Stimulated activated CD4-positive, alpha-beta T cell treated with anti-CD3 and anti-CD28 coated beads, Interleukin-2, amount 100 ng/mL, for 24 hours (primary cell): Measurements from ENCODE around the gene C14orf119.

ENCODE experiments used
- DNase-seq, 2 donors: peaks; one replicate each; pipeline ENCODE4 v3.0.0-alpha.2; 2020

C14orf119 gene

GRCh38 chr14:23128969-23129758, 33.9 kb downstream of the C14orf119 start:
- DNase-seq = no peak

- no peak for DNase-seq
Measured at GRCh38 chr14:23129759-23130316, 34.5 kb downstream of the C14orf119 start.

- no peak for DNase-seq
Measured at GRCh38 chr14:23130871-23131270, 35.6 kb downstream of the C14orf119 start.

DNA sequence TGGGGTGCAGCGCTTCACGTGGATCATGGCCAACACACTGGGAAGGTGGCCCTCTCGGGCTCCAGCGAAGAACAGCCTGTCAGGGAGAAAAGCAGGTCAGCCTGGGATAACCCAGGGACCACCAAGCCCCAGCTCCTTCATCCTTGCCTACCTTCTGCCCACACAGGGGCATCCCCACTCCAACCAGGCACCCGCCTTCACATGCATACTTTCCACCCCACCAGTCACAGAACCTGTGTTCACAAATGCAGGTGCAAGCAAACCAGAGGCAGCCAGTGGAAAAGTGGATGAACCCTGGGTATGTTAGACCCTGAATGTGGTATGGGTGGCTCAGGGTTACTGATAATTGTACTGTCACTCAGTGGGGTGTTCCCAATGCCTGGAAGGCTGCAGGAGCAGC, 36.2 kb downstream of the C14orf119 start:
- DNase-seq = no peak

- no peak for DNase-seq
Measured at GRCh38 chr14:23132970-23133369, 37.7 kb downstream of the C14orf119 start.

DNA sequence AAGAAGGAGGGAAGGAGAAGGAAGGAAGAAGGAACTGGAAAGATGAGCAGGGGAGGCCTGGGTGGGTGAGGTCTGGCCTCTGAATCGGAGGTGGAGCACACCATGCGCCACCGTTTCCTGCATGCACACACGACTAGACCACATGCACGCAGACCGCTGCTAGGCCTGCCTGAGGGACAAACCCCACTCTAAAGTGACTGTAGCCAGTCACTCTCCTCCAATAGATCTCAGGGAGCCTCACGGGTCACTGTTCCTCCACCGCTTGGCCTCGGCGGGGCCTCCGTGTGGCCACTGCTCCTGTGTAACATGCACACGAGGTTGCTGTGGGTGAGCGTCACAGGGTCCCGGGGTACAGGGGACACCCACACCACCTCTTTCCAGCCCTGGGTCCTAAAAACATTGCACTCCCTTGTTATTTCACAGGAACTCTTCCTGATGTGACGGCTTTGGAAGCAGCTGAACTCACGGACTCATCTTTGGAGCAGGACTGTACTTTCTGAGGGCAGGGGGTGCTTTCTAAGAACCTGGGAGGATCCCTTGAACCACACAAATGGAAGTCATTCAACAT, 41.3 kb downstream of the C14orf119 start:
- DNase-seq = no peak

DNA sequence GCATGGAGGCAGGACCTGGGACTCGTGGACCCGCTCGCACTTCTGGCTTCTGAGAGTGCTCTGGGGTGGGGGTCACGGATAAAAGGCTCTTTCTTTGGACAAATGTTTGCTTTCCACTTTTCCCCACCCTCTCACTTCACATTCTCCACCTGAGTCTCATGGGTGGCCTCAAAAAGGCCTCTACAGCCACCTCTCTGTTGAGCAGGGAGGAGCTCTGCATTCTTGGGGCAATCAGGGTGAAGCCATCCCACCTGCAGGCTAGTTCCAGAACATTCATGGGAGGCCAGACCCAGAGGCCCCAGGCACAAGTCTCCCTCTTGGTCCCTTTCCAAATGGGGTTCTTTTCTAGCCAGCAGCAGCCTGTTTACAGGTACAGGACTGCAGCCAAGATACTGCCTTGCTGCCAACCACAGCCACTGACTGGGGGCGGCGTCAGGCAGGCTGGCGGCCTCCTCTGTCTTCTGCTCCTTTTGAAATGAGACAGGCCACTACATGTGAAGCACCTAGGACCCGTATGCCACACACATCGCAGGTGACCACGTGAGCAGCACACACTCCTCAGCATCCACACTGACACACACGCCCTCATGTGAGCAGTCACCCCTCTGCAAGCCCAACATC, 42.0 kb downstream of the C14orf119 start:
- no peak for DNase-seq

- no peak for DNase-seq
Measured at GRCh38 chr14:23137813-23138535, 42.7 kb downstream of the C14orf119 start.

DNA sequence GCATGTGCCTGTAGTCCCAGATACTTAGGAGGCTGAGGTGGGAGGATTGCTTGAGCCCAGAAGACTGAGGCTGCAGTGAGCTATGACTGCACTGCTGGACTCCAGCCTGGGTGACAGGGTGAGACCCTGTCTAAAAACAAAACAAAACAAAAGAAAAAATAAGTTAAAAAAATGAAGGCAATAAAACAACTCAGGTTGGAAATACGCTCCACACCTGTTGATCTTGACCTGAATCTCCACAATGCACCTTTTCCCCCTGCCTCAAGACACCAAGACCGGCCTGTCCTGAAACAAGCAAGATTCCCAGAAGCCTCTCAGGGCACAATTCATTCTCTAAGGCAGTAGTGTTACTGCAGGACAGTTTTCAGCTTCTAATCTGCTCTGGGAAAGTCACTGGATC, 44.6 kb downstream of the C14orf119 start:
- no peak for DNase-seq

- no peak for DNase-seq
Measured at GRCh38 chr14:23140371-23140770, 45.1 kb downstream of the C14orf119 start.

- DNase-seq = no peak
Measured at GRCh38 chr14:23141706-23142444, 46.6 kb downstream of the C14orf119 start.

DNA sequence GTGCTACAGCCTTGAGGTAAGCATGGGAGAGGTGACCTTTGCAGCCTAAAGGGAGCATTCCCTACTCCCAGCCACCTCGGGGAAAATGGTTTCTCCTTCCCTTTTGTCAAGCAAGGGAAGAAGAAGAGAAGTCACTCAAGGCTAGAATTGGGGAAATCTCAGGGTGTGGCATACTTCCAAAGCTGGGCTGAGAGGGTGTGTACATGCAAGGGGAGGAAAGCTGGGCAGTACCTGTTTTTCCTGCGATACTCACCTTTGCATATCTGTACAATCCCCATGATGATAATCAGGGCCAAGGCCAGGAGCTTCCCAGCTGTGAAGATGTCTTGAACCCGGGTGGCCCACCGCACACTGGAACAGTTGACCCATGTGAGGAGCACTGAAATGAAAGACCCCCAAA, 47.5 kb downstream of the C14orf119 start:
- no peak for DNase-seq

- DNase-seq = no peak
Measured at GRCh38 chr14:23143911-23144310, 48.6 kb downstream of the C14orf119 start.

DNA sequence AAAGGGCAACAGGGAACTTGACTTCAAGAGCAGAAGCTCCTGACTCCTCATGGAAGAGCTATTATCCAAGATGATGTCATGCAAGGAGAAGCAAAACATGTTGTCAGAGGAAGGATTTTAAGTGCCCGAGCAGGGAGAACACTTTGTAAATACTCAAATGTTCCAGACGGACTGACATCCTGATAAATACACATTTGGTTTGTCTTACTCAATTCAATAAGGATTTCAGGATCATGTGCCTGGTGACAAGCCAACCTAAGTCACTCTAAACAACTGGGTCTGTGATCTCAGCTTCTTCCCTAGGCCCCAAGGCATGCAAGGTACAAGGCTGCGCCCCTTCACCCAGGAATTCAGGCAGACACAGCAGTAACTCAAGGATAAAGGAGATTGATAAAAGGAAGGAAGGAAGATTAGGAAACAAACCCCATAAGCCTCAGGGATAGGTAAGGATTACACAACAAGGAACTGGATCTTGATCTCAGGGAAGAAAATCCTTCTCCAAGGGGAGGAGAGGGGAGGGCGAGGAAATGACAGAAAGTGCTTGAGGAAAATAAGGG, 50.6 kb downstream of the C14orf119 start:
- no peak for DNase-seq

- DNase-seq = no peak
Measured at GRCh38 chr14:23146351-23146910, 51.1 kb downstream of the C14orf119 start.

- DNase-seq = no peak
Measured at GRCh38 chr14:23146980-23147379, 51.7 kb downstream of the C14orf119 start.

GRCh38 chr14:23147676-23148075, 52.4 kb downstream of the C14orf119 start:
- no peak for DNase-seq

GRCh38 chr14:23148591-23149249, 53.4 kb downstream of the C14orf119 start:
- DNase-seq = no peak

DNA sequence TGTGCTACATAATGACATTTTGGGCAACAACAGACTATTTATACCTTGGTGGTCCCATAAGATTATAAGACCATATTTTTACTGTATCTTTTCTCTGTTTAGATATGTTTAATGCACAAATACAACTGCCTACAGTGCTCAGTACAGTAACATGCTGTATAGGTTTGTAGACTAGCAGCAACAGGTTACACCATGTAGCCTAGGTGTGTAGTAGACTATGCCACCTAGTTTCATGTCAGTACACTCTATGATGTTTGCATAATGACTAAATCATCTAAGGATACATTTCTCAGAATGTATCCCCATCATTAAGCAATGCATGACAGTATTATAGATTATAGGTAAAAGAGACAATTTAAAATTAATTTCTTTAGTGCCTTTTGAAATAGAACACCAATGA, 54.4 kb downstream of the C14orf119 start:
- no peak for DNase-seq
